GM12891 (cell line): ENCODE measurements around the gene NCCRP1.

Experiments used
- PAX5 ChIP-seq: IDR thresholded peaks from 2 replicates; pipeline ENCODE4 v1.6.1; 2011; ENCODE audit warnings: low read length, moderate library complexity, mild to moderate bottlenecking; ENCODE audit not compliant: insufficient read depth, severe bottlenecking
- POLR2A ChIP-seq: IDR thresholded peaks from 2 replicates; pipeline ENCODE4 v1.6.1; 2011; ENCODE audit warnings: low read depth, low read length, control low read depth
- POLR2AphosphoS5 ChIP-seq: IDR thresholded peaks from 2 replicates; pipeline ENCODE4 v1.6.1; 2011; ENCODE audit warnings: low read depth, low read length, control low read depth
- POU2F2 ChIP-seq: IDR thresholded peaks from 2 replicates; pipeline ENCODE4 v1.6.1; 2011; ENCODE audit warnings: low read depth, mild to moderate bottlenecking, control low read depth, low read length, moderate library complexity
- SPI1 ChIP-seq: IDR thresholded peaks from 2 replicates; pipeline ENCODE4 v1.6.1; 2011; ENCODE audit warnings: low read depth, low read length, control low read depth
- TAF1 ChIP-seq: IDR thresholded peaks from 2 replicates; pipeline ENCODE4 v1.6.1; 2011; ENCODE audit warnings: low read depth, low read length, control low read depth

- TF ChIP-seq POLR2A (no peak), TAF1 (no peak), POU2F2 (no peak), POLR2AphosphoS5 (no peak), PAX5 (no peak), SPI1 (no peak)
Observed at GRCh38 chr19:39197808-39198207, 1.0 kb downstream of the NCCRP1 start.
